HepG2 (cell line): ENCODE measurements around the gene APRT. TPM values are rescaled to one million over a fixed set of nuclear protein-coding genes. Genes with fewer than 3 reads are reported as not detected.
A peak's percentile ranks its signal among the peaks of the same experiment; 100 is the strongest.

Experiments used
- CHD2 ChIP-seq: IDR thresholded peaks from 2 replicates; pipeline ENCODE4 v1.6.1; 2011; ENCODE audit warnings: low read depth, low read length, improper control_type of control experiment
- FOXA3 ChIP-seq: IDR thresholded peaks from 2 replicates; pipeline ENCODE4 v1.6.1; 2016; ENCODE audit warnings: missing genetic modification reagents, missing compliant biosample characterization
- GFI1 ChIP-seq: sonication (generic); formaldehyde crosslinking; IDR thresholded peaks from 2 replicates; pipeline ENCODE4 v1.5.0; 2020; ENCODE audit warnings: missing genetic modification reagents, mild to moderate bottlenecking, borderline replicate concordance
- IKZF5 ChIP-seq: IDR thresholded peaks from 2 replicates; pipeline ENCODE4 v1.6.1; 2018; ENCODE audit warnings: missing genetic modification reagents, mild to moderate bottlenecking, missing compliant biosample characterization
- KLF12 ChIP-seq: sonication (generic); formaldehyde crosslinking; IDR thresholded peaks from 2 replicates; pipeline ENCODE4 v1.4.0; 2020; ENCODE audit warnings: missing genetic modification reagents, borderline replicate concordance
- KLF15 ChIP-seq: sonication (generic); formaldehyde crosslinking; IDR thresholded peaks from 2 replicates; pipeline ENCODE4 v1.8.1; 2023; ENCODE audit warnings: borderline replicate concordance, mild to moderate bottlenecking, inconsistent platforms, missing genetic modification reagents, mixed read lengths
- MLXIP ChIP-seq: sonication (generic); formaldehyde crosslinking; IDR thresholded peaks from 2 replicates; pipeline ENCODE4 v1.9.0; 2021; ENCODE audit warnings: missing genetic modification reagents, borderline replicate concordance
- MXD4 ChIP-seq: IDR thresholded peaks from 2 replicates; pipeline ENCODE4 v1.6.1; 2016; ENCODE audit warnings: mild to moderate bottlenecking, missing biosample characterization, missing genetic modification reagents
- MXI1 ChIP-seq: IDR thresholded peaks from 3 replicates; pipeline ENCODE4 v1.6.1; 2012; ENCODE audit warnings: low read depth, low read length, inconsistent platforms, borderline replicate concordance
- NR1H2 ChIP-seq: sonication (generic); formaldehyde crosslinking; IDR thresholded peaks from 2 replicates; pipeline ENCODE4 v1.8.1; 2022; ENCODE audit warnings: low read depth, missing genetic modification reagents, borderline replicate concordance
- NR2F2 ChIP-seq: IDR thresholded peaks from 2 replicates; pipeline ENCODE4 v1.6.1; 2012; ENCODE audit warnings: low read depth, inconsistent platforms, borderline replicate concordance
- POGK ChIP-seq: sonication (generic); formaldehyde crosslinking; conservative IDR thresholded peaks from 2 replicates; pipeline ENCODE4 v1.8.0; 2022; ENCODE audit warnings: mild to moderate bottlenecking, moderate library complexity, missing genetic modification reagents
- RFXAP ChIP-seq: sonication (generic); formaldehyde crosslinking; IDR thresholded peaks from 2 replicates; pipeline ENCODE4 v1.4.0; 2020; ENCODE audit warnings: missing genetic modification reagents, borderline replicate concordance
- STAG1 ChIP-seq: sonication (generic); formaldehyde crosslinking; IDR thresholded peaks from 2 replicates; pipeline ENCODE4 v1.4.0; 2020; ENCODE audit warnings: missing genetic modification reagents
- TFDP1 ChIP-seq: IDR thresholded peaks from 2 replicates; pipeline ENCODE4 v1.6.1; 2016; ENCODE audit warnings: missing compliant biosample characterization, missing genetic modification reagents, borderline replicate concordance
- TFE3 ChIP-seq: IDR thresholded peaks from 2 replicates; pipeline ENCODE4 v1.6.1; 2016
- ZNF552 ChIP-seq: sonication (generic); formaldehyde crosslinking; IDR thresholded peaks from 2 replicates; pipeline ENCODE4 v1.9.0; 2022; ENCODE audit warnings: missing genetic modification reagents, mild to moderate bottlenecking, borderline replicate concordance
- ZNF605 ChIP-seq: sonication (generic); formaldehyde crosslinking; IDR thresholded peaks from 2 replicates; pipeline ENCODE4 v1.8.0; 2022; ENCODE audit warnings: mild to moderate bottlenecking, missing genetic modification reagents
- ZNF773 ChIP-seq: sonication (generic); formaldehyde crosslinking; IDR thresholded peaks from 2 replicates; pipeline ENCODE4 v1.4.0; 2020; ENCODE audit warnings: missing genetic modification reagents, borderline replicate concordance
- polyA plus RNA-seq, 8 experiments: library from polyadenylated mRNA; depleted of rRNA in 3 of 8; stranded (reverse) in 7 of 8; unstranded in 1 of 8; fragments of >200 nt; fragmentation: Illumina TruSeq in 4 of 8; extraction: Trizol in 4 of 8; gene quantifications; 2 replicates each; pipeline versions ENCODE4 v1.2.1 to v1.2.3, GENCODE V29; 2011 to 2016; ENCODE audit warnings: low read depth in 4 of 8, missing spikeins in 1 of 8, mixed read lengths in 1 of 8; ENCODE audit not compliant: insufficient read depth in 1 of 8
- total RNA-seq, 5 experiments: library from RNA; depleted of rRNA; stranded (reverse); fragments of >200 nt; fragmentation: Illumina TruSeq; extraction: Trizol; gene quantifications; 2 replicates each; pipeline ENCODE4 v1.2.3, GENCODE V29; 2016; ENCODE audit warnings: low read depth in 1 of 5

Gene APRT
- total and polyA plus RNA-seq, 2 of the 13 experiments (the other 11 are each of a cell fraction or from before 2014, with no cell fraction given): 155 to 242 TPM

GRCh38 chr16:88810912-88811768 is 588 bp downstream of the APRT start (continued):
- no peak for TF ChIP-seq POGK
- TF ChIP-seq ZNF773 (CRISPR knock-in tag): peak; percentile 83
- TF ChIP-seq KLF15: no peak
- TF ChIP-seq NR1H2 (CRISPR knock-in tag): 0 out of 2 replicates have a peak, but pooled peaks have one; percentile 47
- TF ChIP-seq FOXA3 (CRISPR knock-in tag): 0 out of 2 replicates have a peak, but pooled peaks have one; percentile 18
- peak; percentile 41 for TF ChIP-seq ZNF605 (CRISPR knock-in tag)
- TF ChIP-seq KLF12 (CRISPR knock-in tag): peak; percentile 49; the same call in 1 of the 2 replicates
- TF ChIP-seq MXD4 (CRISPR knock-in tag): peak; percentile 91
- TF ChIP-seq IKZF5: no peak; the same call in 1 of the 2 replicates
- peak; percentile 10; the same call in 1 of the 2 replicates for TF ChIP-seq STAG1 (CRISPR knock-in tag)
- peak; percentile 71; the same call in 1 of the 2 replicates for TF ChIP-seq TFDP1 (CRISPR knock-in tag)
- TF ChIP-seq CHD2: no peak; the same call in 1 of the 2 replicates
- peak; percentile 73 for TF ChIP-seq TFE3 (CRISPR knock-in tag)
- peak; percentile 86; the same call in 1 of the 2 replicates for TF ChIP-seq GFI1
- 0 out of 2 replicates have a peak, but pooled peaks have one; percentile 18 for TF ChIP-seq ZNF552 (CRISPR knock-in tag)
- TF ChIP-seq RFXAP (CRISPR knock-in tag): 0 out of 2 replicates have a peak, but pooled peaks have one; percentile 44
- peak; percentile 91; the same call in 1 of the 2 replicates for TF ChIP-seq MLXIP (CRISPR knock-in tag)
- TF ChIP-seq MXI1: peak; percentile 78
- peak; percentile 25; the same call in 1 of the 2 replicates for TF ChIP-seq NR2F2
